Neural cell (in vitro differentiated cells): ENCODE data around the gene SLC25A23. TPM values are rescaled to one million over a fixed set of nuclear protein-coding genes. Genes with fewer than 3 reads are reported as not detected.

ENCODE experiments used
- H2AFZ ChIP-seq: fragments of 200-600, 300-800 bp; sonication (generic), shearing (Covaris generic); 2 replicates; pipeline ENCODE4 v1.6.0; 2014; ENCODE audit warnings: low read depth, mild to moderate bottlenecking, antibody characterized with exemption, low read length, moderate library complexity
- H3F3A ChIP-seq: fragments of 200-600 bp; shearing (Covaris generic); 2 replicates; pipeline ENCODE4 v1.6.1; 2016; ENCODE audit warnings: mild to moderate bottlenecking, moderate library complexity, mixed read lengths, antibody characterized with exemption, low read length; ENCODE audit not compliant: insufficient read depth, poor library complexity, severe bottlenecking
- H3K27ac ChIP-seq: fragments of 200-600, 300-800 bp; sonication (generic), shearing (Covaris generic); 2 replicates; pipeline ENCODE4 v1.5.1; 2014; ENCODE audit warnings: mild to moderate bottlenecking, low read length, moderate library complexity
- H3K27me3 ChIP-seq: fragments of 300-800, 200-600 bp; sonication (generic), shearing (Covaris generic); 2 replicates; pipeline ENCODE4 v1.6.0; 2014; ENCODE audit warnings: mild to moderate bottlenecking, low read depth, low read length, moderate library complexity; ENCODE audit not compliant: insufficient read depth
- H3K36me3 ChIP-seq: fragments of 300-800, 200-600 bp; sonication (generic), shearing (Covaris generic); 2 replicates; pipeline ENCODE4 v1.5.1; 2014; ENCODE audit warnings: mild to moderate bottlenecking, antibody characterized with exemption, low read length, moderate library complexity; ENCODE audit not compliant: insufficient read depth
- H3K4me2 ChIP-seq: fragments of 300-800, 200-600 bp; sonication (generic), shearing (Covaris generic); 2 replicates; pipeline ENCODE4 v1.6.0; 2014; ENCODE audit warnings: mild to moderate bottlenecking, low read length
- H3K4me3 ChIP-seq: fragments of 300-800, 200-600 bp; sonication (generic), shearing (Covaris generic); 2 replicates; pipeline ENCODE4 v1.5.1; 2014; ENCODE audit warnings: mild to moderate bottlenecking, low read length, moderate library complexity
- H3K79me2 ChIP-seq: fragments of 200-600 bp; shearing (Covaris generic); replicated peaks from 2 replicates; pipeline ENCODE4 v1.6.0; 2014; ENCODE audit warnings: mild to moderate bottlenecking, low read length, moderate library complexity; ENCODE audit not compliant: insufficient read depth
- H3K9ac ChIP-seq: fragments of 300-800, 200-600 bp; sonication (generic), shearing (Covaris generic); 2 replicates; pipeline ENCODE4 v1.6.1; 2016; ENCODE audit warnings: mild to moderate bottlenecking, low read length, mixed read lengths
- H3K9me2 ChIP-seq: fragments of 200-600 bp; shearing (Covaris generic); 2 replicates; pipeline ENCODE4 v1.6.1; 2016; ENCODE audit warnings: mild to moderate bottlenecking, low read length, mixed read lengths; ENCODE audit not compliant: insufficient read depth
- H3K9me3 ChIP-seq: fragments of 200-600, 300-800 bp; sonication (generic), shearing (Covaris generic); 2 replicates; pipeline ENCODE4 v1.6.1; 2016; ENCODE audit warnings: mild to moderate bottlenecking, mixed run types, low read length, moderate library complexity, mixed read lengths
- H4K20me1 ChIP-seq: fragments of 200-600 bp; shearing (Covaris generic); 2 replicates; pipeline ENCODE4 v1.6.1; 2016; ENCODE audit warnings: mild to moderate bottlenecking, mixed run types; ENCODE audit not compliant: insufficient read depth
- CTCF ChIP-seq: fragments of 450-650 bp; IDR thresholded peaks from 2 replicates; pipeline ENCODE4 v1.5.1; 2014; ENCODE audit warnings: antibody characterized with exemption, mild to moderate bottlenecking, moderate library complexity; ENCODE audit not compliant: poor library complexity, severe bottlenecking
- EP300 ChIP-seq: fragments of 450-650 bp; conservative IDR thresholded peaks from 2 replicates; pipeline ENCODE4 v1.6.1; 2014; ENCODE audit warnings: antibody characterized with exemption, mild to moderate bottlenecking, moderate library complexity; ENCODE audit not compliant: poor library complexity, severe bottlenecking
- EZH2 ChIP-seq: fragments of 200-600, 300-800 bp; shearing (Covaris generic), sonication (generic); IDR thresholded peaks from 2 replicates; pipeline ENCODE4 v1.6.1; 2014; ENCODE audit warnings: antibody characterized with exemption, low read length, borderline replicate concordance, mild to moderate bottlenecking; ENCODE audit not compliant: insufficient read depth, poor library complexity, severe bottlenecking
- MXI1 ChIP-seq: fragments of 450-650 bp; conservative IDR thresholded peaks from 2 replicates; pipeline ENCODE4 v1.6.1; 2014; ENCODE audit warnings: antibody characterized with exemption, mild to moderate bottlenecking; ENCODE audit not compliant: poor library complexity, severe bottlenecking
- POLR2AphosphoS5 ChIP-seq: IDR thresholded peaks from 2 replicates; pipeline ENCODE4 v1.6.1; 2012
- RAD21 ChIP-seq: fragments of 450-650 bp; conservative IDR thresholded peaks from 2 replicates; pipeline ENCODE4 v1.6.1; 2014; ENCODE audit warnings: antibody characterized with exemption, mild to moderate bottlenecking, moderate library complexity
- SMC3 ChIP-seq: fragments of 450-650 bp; conservative IDR thresholded peaks from 2 replicates; pipeline ENCODE4 v1.6.1; 2014; ENCODE audit warnings: antibody characterized with exemption, mild to moderate bottlenecking, moderate library complexity; ENCODE audit not compliant: poor library complexity
- TAF1 ChIP-seq: IDR thresholded peaks from 2 replicates; pipeline ENCODE4 v1.6.1; 2012; ENCODE audit warnings: low read depth
- polyA plus RNA-seq: library from polyadenylated mRNA; depleted of rRNA; stranded (reverse); fragments of >200 nt; gene quantifications from 2 replicates; pipeline ENCODE4 v1.2.3, GENCODE V29; 2014
- TF ChIP-seq, protein P1 (sequence below): IDR thresholded peaks from 2 replicates; pipeline ENCODE4 v1.6.1; 2012; ENCODE audit warnings: borderline replicate concordance

Gene SLC25A23
- polyA plus RNA-seq, 1 donor from 2014 or later = 36.3 TPM

- no peaks in the 10 kb centered on the region for H4K20me1 ChIP-seq
- H3K4me2 ChIP-seq = no peak overlapping the region
- H2AFZ ChIP-seq = no peak overlapping the region
- H3K36me3 ChIP-seq = peaks cover 25% of the 10 kb centered on the region
- peaks cover 11% of the 10 kb centered on the region for H3K9me3 ChIP-seq
- no peaks in the 10 kb centered on the region for H3F3A ChIP-seq
- no peak overlapping the region for H3K27ac ChIP-seq
- H3K4me3 ChIP-seq = no peak overlapping the region
- no peaks in the 10 kb centered on the region for H3K9me2 ChIP-seq
- H3K9ac ChIP-seq = no peak overlapping the region
- no peaks in the 10 kb centered on the region for H3K79me2 ChIP-seq
- no peak for TF ChIP-seq POLR2AphosphoS5
- no peak for TF ChIP-seq CTCF
- no peak for TF ChIP-seq SMC3
- no peak for TF ChIP-seq TAF1
- H3K27me3 ChIP-seq = no peaks in the 10 kb centered on the region
Measured at GRCh38 chr19:6452223-6452614, 7.4 kb downstream of the SLC25A23 start.

- Histone ChIP-seq H3K9ac (no peak overlapping the region), H3K4me2 (no peak overlapping the region), H2AFZ (no peak overlapping the region), H3K27me3 (no peaks in the 10 kb centered on the region), H3K9me3 (peaks cover 11% of the 10 kb centered on the region), H3F3A (no peaks in the 10 kb centered on the region), H3K4me3 (no peak overlapping the region), H4K20me1 (no peaks in the 10 kb centered on the region), H3K27ac (no peak overlapping the region), H3K9me2 (no peaks in the 10 kb centered on the region), H3K79me2 (no peaks in the 10 kb centered on the region), H3K36me3 (peaks cover 25% of the 10 kb centered on the region)
- TF ChIP-seq TAF1 (no peak), EZH2 (no peak), CTCF (no peak), MXI1 (no peak), SMC3 (no peak), RAD21 (no peak), POLR2AphosphoS5 (no peak), EP300 (no peak)
- TF ChIP-seq, protein P1, sequence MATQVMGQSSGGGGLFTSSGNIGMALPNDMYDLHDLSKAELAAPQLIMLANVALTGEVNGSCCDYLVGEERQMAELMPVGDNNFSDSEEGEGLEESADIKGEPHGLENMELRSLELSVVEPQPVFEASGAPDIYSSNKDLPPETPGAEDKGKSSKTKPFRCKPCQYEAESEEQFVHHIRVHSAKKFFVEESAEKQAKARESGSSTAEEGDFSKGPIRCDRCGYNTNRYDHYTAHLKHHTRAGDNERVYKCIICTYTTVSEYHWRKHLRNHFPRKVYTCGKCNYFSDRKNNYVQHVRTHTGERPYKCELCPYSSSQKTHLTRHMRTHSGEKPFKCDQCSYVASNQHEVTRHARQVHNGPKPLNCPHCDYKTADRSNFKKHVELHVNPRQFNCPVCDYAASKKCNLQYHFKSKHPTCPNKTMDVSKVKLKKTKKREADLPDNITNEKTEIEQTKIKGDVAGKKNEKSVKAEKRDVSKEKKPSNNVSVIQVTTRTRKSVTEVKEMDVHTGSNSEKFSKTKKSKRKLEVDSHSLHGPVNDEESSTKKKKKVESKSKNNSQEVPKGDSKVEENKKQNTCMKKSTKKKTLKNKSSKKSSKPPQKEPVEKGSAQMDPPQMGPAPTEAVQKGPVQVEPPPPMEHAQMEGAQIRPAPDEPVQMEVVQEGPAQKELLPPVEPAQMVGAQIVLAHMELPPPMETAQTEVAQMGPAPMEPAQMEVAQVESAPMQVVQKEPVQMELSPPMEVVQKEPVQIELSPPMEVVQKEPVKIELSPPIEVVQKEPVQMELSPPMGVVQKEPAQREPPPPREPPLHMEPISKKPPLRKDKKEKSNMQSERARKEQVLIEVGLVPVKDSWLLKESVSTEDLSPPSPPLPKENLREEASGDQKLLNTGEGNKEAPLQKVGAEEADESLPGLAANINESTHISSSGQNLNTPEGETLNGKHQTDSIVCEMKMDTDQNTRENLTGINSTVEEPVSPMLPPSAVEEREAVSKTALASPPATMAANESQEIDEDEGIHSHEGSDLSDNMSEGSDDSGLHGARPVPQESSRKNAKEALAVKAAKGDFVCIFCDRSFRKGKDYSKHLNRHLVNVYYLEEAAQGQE = no peak
Measured at GRCh38 chr19:6451583-6452222, 7.9 kb downstream of the SLC25A23 start.
